Measurements from ENCODE around the gene FLYWCH1. TPM values are rescaled to one million over a fixed set of nuclear protein-coding genes. Genes with fewer than 3 reads are reported as not detected.
"Not testable (repeated sequence)": the region's sequence is repeated elsewhere in the genome, so short reads cannot be mapped to it uniquely, and the experiment has no call there.

Gene FLYWCH1
- polyA plus RNA-seq, 1 experiment: 25.4 TPM

GRCh38 chr16:2939968-2940367 lies 28.2 kb downstream of the FLYWCH1 start:
- Histone ChIP-seq H3K27me3 (ENCODE audit: control insufficient read depth, insufficient read depth, low read length) (no peaks in the 10 kb centered on the region), H3K36me3 (ENCODE audit: control insufficient read depth, insufficient read depth, low read length) (peaks cover 22% of the 10 kb centered on the region), H3K4me3 (ENCODE audit: low read depth, low read length) (no peak overlapping the region)
- no peak for DNase-seq (ENCODE audit: low read depth)
- TF ChIP-seq, protein P1, sequence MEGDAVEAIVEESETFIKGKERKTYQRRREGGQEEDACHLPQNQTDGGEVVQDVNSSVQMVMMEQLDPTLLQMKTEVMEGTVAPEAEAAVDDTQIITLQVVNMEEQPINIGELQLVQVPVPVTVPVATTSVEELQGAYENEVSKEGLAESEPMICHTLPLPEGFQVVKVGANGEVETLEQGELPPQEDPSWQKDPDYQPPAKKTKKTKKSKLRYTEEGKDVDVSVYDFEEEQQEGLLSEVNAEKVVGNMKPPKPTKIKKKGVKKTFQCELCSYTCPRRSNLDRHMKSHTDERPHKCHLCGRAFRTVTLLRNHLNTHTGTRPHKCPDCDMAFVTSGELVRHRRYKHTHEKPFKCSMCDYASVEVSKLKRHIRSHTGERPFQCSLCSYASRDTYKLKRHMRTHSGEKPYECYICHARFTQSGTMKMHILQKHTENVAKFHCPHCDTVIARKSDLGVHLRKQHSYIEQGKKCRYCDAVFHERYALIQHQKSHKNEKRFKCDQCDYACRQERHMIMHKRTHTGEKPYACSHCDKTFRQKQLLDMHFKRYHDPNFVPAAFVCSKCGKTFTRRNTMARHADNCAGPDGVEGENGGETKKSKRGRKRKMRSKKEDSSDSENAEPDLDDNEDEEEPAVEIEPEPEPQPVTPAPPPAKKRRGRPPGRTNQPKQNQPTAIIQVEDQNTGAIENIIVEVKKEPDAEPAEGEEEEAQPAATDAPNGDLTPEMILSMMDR (IDR thresholded peaks at IDR 0.05; ENCODE audit: insufficient read depth, low read depth, low read length): no peak
- ChIA-PET CTCF (interaction anchor here (0.7 to 2.4 kb wide), 4 partner anchors 8 to 45 kb away, joined by 3 to 20 read pairs (median 4); no protein-coding TSS in a partner anchor), POLR2A (no interaction called here)

GRCh38 chr16:2942045-2942444 lies 30.3 kb downstream of the FLYWCH1 start:
- H3K4me3 ChIP-seq (ENCODE audit: low read depth, low read length): no peak overlapping the region
- POLR2A ChIA-PET: interaction anchor here (0.8 kb wide), 1 partner anchor 15 kb away, joined by 6 read pairs; no protein-coding TSS in a partner anchor
- peaks cover 12% of the 10 kb centered on the region for H3K36me3 ChIP-seq (ENCODE audit: control insufficient read depth, insufficient read depth, low read length)
- DNase-seq (ENCODE audit: low read depth): no peak
- no peaks in the 10 kb centered on the region for H3K27me3 ChIP-seq (ENCODE audit: control insufficient read depth, insufficient read depth, low read length)
- CTCF ChIA-PET: interaction anchor here (0.5 to 2.1 kb wide), 3 partner anchors 14 to 62 kb away, joined by 3 to 8 read pairs (median 4); no protein-coding TSS in a partner anchor
- TF ChIP-seq, protein P1 (IDR thresholded peaks at IDR 0.05; ENCODE audit: insufficient read depth, low read depth, low read length): no peak

- H3K27me3 ChIP-seq (ENCODE audit: control insufficient read depth, insufficient read depth, low read length); H3K36me3 ChIP-seq (ENCODE audit: control insufficient read depth, insufficient read depth, low read length); DNase-seq (ENCODE audit: low read depth); POLR2A ChIA-PET; H3K4me3 ChIP-seq (ENCODE audit: low read depth, low read length): not testable (repeated sequence)
- CTCF ChIA-PET: interaction anchor here (1.3 to 2.1 kb wide), 2 partner anchors 16 to 18 kb away, joined by 3 to 8 read pairs; no protein-coding TSS in a partner anchor
Measured at GRCh38 chr16:2943716-2944115, 32.0 kb downstream of the FLYWCH1 start.

DNA sequence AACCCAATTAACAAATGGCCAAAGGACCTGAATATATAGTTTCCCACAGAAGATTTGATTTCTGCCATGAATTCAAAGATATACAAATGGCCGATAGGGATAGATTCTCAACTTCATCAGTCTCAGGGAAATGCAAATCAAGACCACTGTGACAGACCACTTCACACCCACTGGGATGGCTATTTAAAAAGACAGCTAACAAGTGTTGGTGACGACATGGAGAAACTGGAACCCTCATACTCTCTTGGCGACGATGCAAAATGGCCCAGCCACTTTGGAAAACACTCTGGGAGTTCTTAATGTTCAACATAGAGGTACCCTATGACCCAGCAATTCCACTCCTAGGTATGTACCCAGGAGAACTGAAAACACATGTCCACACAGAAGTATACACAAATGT lies 34.9 kb downstream of the FLYWCH1 start:
- no peak overlapping the region for H3K4me3 ChIP-seq (ENCODE audit: low read depth, low read length)
- ChIA-PET CTCF (interaction anchor here (2.0 to 2.8 kb wide), 2 partner anchors 15 to 19 kb away, joined by 5 to 12 read pairs; no protein-coding TSS in a partner anchor), POLR2A (no interaction called here)
- TF ChIP-seq, protein P1 (IDR thresholded peaks at IDR 0.05; ENCODE audit: insufficient read depth, low read depth, low read length): no peak
- H3K27me3 ChIP-seq (ENCODE audit: control insufficient read depth, insufficient read depth, low read length): no peaks in the 10 kb centered on the region
- peaks cover 6% of the 10 kb centered on the region; the same call in 1 of the 2 replicates for H3K36me3 ChIP-seq (ENCODE audit: control insufficient read depth, insufficient read depth, low read length)
- no peak for DNase-seq (ENCODE audit: low read depth)

GRCh38 chr16:2948807-2949704 lies 37.3 kb downstream of the FLYWCH1 start:
- H3K36me3 ChIP-seq (ENCODE audit: control insufficient read depth, insufficient read depth, low read length): peaks cover 5% of the 10 kb centered on the region; the same call in 1 of the 2 replicates
- ChIA-PET POLR2A (no interaction called here), CTCF (no interaction called here)
- H3K4me3 ChIP-seq (ENCODE audit: low read depth, low read length): no peak overlapping the region
- 0 out of 2 replicates have a peak, but pooled peaks cover 2% of the 10 kb centered on the region for H3K27me3 ChIP-seq (ENCODE audit: control insufficient read depth, insufficient read depth, low read length)
- no peak for DNase-seq (ENCODE audit: low read depth)
- TF ChIP-seq, protein P1 (IDR thresholded peaks at IDR 0.05; ENCODE audit: insufficient read depth, low read depth, low read length): no peak

All from BJ (cell line).